Nephron (organoid): ENCODE measurements around the gene KMT2C.
"Not testable (repeated sequence)": the region's sequence is repeated elsewhere in the genome, so short reads cannot be mapped to it uniquely, and the experiment has no call there.

Experiments used
- H3K27ac Mint-ChIP-seq, 3 experiments: 2 replicates each; pipeline ENCODE4 v1.8.0; 2020; ENCODE audit warnings: mixed read lengths in 3 of 3, mild to moderate bottlenecking in 2 of 3, moderate library complexity in 1 of 3
- H3K27me3 Mint-ChIP-seq: 2 replicates; pipeline ENCODE4 v1.8.0; 2021; ENCODE audit warnings: low read depth, mild to moderate bottlenecking, moderate library complexity, mixed read lengths
- H3K36me3 Mint-ChIP-seq: 2 replicates; pipeline ENCODE4 v1.8.0; 2020; ENCODE audit warnings: low read depth, mixed read lengths
- H3K4me1 Mint-ChIP-seq: 2 replicates; pipeline ENCODE4 v1.8.0; 2020; ENCODE audit warnings: mixed read lengths
- H3K4me3 Mint-ChIP-seq, 3 experiments: 2 replicates each; pipeline ENCODE4 v1.8.0; 2020; ENCODE audit warnings: mild to moderate bottlenecking in 3 of 3, mixed read lengths in 3 of 3, moderate library complexity in 2 of 3
- H3K9me3 Mint-ChIP-seq: 2 replicates; pipeline ENCODE4 v1.8.0; 2020; ENCODE audit warnings: mixed read lengths
- CTCF ChIP-seq, 3 experiments: fragments of 200-600 bp; sonication (generic); IDR thresholded peaks; one replicate each; pipeline ENCODE4 v1.5.0; 2021; ENCODE audit warnings: antibody characterized with exemption in 3 of 3; ENCODE audit not compliant: unreplicated experiment in 3 of 3

Gene KMT2C

GRCh38 chr7:152315845-152316244 lies 120.0 kb downstream of the KMT2C start:
- TF ChIP-seq CTCF (IDR thresholded peaks at IDR 0.05; ENCODE audit: unreplicated experiment in 3 of 3): no peak
- no peaks in the 10 kb centered on the region for H3K27me3 Mint-ChIP-seq
- H3K36me3 Mint-ChIP-seq: peaks cover 34% of the 10 kb centered on the region
- H3K27ac Mint-ChIP-seq: no peak overlapping the region
- no peak overlapping the region for H3K4me3 Mint-ChIP-seq
- peaks cover 52% of the 10 kb centered on the region for H3K4me1 Mint-ChIP-seq
- H3K9me3 Mint-ChIP-seq: no peaks in the 10 kb centered on the region

- no peaks in the 10 kb centered on the region for H3K27me3 Mint-ChIP-seq
- TF ChIP-seq CTCF (IDR thresholded peaks at IDR 0.05; ENCODE audit: unreplicated experiment in 3 of 3): no peak
- H3K4me1 Mint-ChIP-seq: peaks cover 52% of the 10 kb centered on the region
- peak overlapping the region in 2 of 3 experiments; percentile 16 to 29 for H3K4me3 Mint-ChIP-seq
- peak overlapping the region; percentile 72 to 82 (median 78) for H3K27ac Mint-ChIP-seq
- H3K9me3 Mint-ChIP-seq: no peaks in the 10 kb centered on the region
- H3K36me3 Mint-ChIP-seq: peaks cover 32% of the 10 kb centered on the region
These were observed 121.8 kb downstream of the KMT2C start for GRCh38 chr7:152313831-152314604.

GRCh38 chr7:152313217-152313616 lies 122.6 kb downstream of the KMT2C start:
- peaks cover 52% of the 10 kb centered on the region for H3K4me1 Mint-ChIP-seq
- peak overlapping the region; percentile 34 to 67 (median 60) for H3K27ac Mint-ChIP-seq
- H3K9me3 Mint-ChIP-seq: no peaks in the 10 kb centered on the region
- H3K36me3 Mint-ChIP-seq: peaks cover 38% of the 10 kb centered on the region
- no peak overlapping the region for H3K4me3 Mint-ChIP-seq
- no peaks in the 10 kb centered on the region for H3K27me3 Mint-ChIP-seq
- TF ChIP-seq CTCF (IDR thresholded peaks at IDR 0.05; ENCODE audit: unreplicated experiment in 3 of 3): no peak

GRCh38 chr7:152312316-152312715 lies 123.5 kb downstream of the KMT2C start:
- no peak for TF ChIP-seq CTCF (IDR thresholded peaks at IDR 0.05; ENCODE audit: unreplicated experiment in 3 of 3)
- no peaks in the 10 kb centered on the region for H3K27me3 Mint-ChIP-seq
- peak overlapping the region in 2 of 3 experiments; percentile 17 to 30 for H3K4me3 Mint-ChIP-seq
- no peaks in the 10 kb centered on the region for H3K9me3 Mint-ChIP-seq
- peaks cover 52% of the 10 kb centered on the region for H3K4me1 Mint-ChIP-seq
- H3K27ac Mint-ChIP-seq: peak overlapping the region; percentile 52 to 75 (median 60)
- peaks cover 42% of the 10 kb centered on the region for H3K36me3 Mint-ChIP-seq

GRCh38 chr7:152307902-152308301 lies 127.9 kb downstream of the KMT2C start:
- no peak for TF ChIP-seq CTCF (IDR thresholded peaks at IDR 0.05; ENCODE audit: unreplicated experiment in 3 of 3)
- Mint-ChIP-seq H3K9me3 (no peaks in the 10 kb centered on the region), H3K4me1 (peaks cover 18% of the 10 kb centered on the region), H3K36me3 (peaks cover 71% of the 10 kb centered on the region), H3K4me3 (no peak overlapping the region), H3K27me3 (no peaks in the 10 kb centered on the region), H3K27ac (no peak overlapping the region)

GRCh38 chr7:152299542-152300143 lies 136.2 kb downstream of the KMT2C start:
- not testable (repeated sequence) for H3K4me1 Mint-ChIP-seq, H3K4me3 Mint-ChIP-seq, H3K27me3 Mint-ChIP-seq, H3K27ac Mint-ChIP-seq
- H3K36me3 Mint-ChIP-seq: peaks cover 70% of the 10 kb centered on the region
- H3K9me3 Mint-ChIP-seq: peaks cover 32% of the 10 kb centered on the region
